Mononuclear cell (primary cell): Measurements from ENCODE around the gene TPM1. TPM values are rescaled to one million over a fixed set of nuclear protein-coding genes. Genes with fewer than 3 reads are reported as not detected.

Experiments
- H3K27me3 ChIP-seq: 2 replicates; pipeline ENCODE4 v1.6.0; 2011; ENCODE audit warnings: low read length, control low read depth; ENCODE audit not compliant: insufficient read depth
- H3K4me1 ChIP-seq: 2 replicates; pipeline ENCODE4 v1.5.1; 2011; ENCODE audit warnings: mild to moderate bottlenecking, low read length, control low read depth; ENCODE audit not compliant: insufficient read depth
- H3K4me3 ChIP-seq: 2 replicates; pipeline ENCODE4 v1.5.1; 2011; ENCODE audit warnings: mild to moderate bottlenecking, low read length, moderate library complexity
- H3K9me3 ChIP-seq: 2 replicates; pipeline ENCODE4 v1.5.1; 2011; ENCODE audit warnings: low read depth, mild to moderate bottlenecking, control low read depth, low read length
- total RNA-seq: library from RNA; depleted of rRNA; stranded (reverse); fragments of >200 nt; gene quantifications from one replicate; pipeline ENCODE4 v1.2.3, GENCODE V29; 2012

The TPM1 gene
- total RNA-seq, 1 donor, result 23.8 TPM

DNA sequence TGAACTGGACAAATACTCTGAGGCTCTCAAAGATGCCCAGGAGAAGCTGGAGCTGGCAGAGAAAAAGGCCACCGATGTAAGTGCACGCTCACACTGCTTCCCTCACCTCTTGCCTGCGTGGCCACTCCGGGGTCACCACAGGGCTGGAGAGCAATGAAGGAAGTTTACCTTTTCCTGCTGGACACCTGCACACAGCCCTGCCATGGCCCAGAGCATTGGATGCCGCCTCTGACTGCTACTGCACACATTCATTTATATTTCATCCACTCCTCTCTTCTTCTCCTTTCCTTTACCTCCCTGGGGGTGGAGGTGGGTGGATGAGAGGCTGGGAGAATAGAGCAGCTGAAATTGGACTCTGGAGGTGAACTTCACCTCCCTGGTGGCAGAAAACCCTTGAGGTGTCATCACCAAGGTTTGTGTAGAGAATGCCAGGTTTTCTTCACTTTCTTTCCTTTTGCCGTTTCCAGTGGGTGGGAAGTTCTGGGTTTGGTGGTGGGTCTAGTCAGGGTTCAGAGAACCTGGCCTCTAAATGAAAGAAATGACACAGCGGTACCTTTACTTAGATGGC is 1.6 kb downstream of the TPM1 start:
- Histone ChIP-seq H3K9me3 (no peaks in the 10 kb centered on the region), H3K4me3 (no peak overlapping the region), H3K27me3 (peaks cover 77% of the 10 kb centered on the region), H3K4me1 (peaks cover 28% of the 10 kb centered on the region)

DNA sequence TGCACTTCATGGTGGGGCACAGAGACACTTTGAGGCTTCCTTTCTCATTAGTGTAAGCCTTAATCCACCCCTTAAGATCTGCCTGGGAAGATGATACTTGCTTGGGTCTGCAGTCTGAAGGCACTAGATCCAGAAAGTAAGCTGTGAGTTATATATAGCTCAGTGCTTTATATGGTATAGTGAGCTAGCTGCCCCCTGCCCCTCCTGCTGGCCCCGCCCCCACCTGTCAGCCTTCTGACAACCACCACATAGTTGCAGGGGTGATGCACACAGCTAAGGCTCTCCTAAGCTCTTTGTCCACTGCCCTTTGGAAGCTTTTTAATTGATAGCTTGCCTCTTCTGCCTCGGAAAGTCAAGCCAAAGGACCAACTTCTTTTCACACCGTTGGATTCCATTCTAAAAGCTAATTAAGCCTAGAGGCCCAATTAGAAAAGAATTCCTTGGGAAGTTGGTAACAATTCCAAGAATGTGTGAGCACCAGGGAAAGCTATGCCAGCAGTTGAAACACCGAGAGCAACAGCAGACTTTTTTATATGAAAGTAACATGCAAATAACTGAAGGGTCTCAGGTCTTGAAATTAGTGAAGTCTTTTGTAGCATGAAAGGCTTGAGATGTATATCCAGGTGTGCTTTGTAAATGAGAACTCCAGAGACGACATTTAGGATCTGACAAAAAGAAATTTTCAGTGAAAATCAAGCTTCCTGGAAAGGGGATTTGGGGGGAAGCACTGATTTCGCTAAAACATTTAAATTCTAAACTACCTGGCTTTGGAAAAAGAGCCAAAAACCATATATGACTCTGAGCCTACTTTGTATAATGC is 2.3 kb downstream of the TPM1 start:
- H3K9me3 ChIP-seq, result no peaks in the 10 kb centered on the region
- no peak overlapping the region for H3K4me3 ChIP-seq
- peaks cover 72% of the 10 kb centered on the region for H3K27me3 ChIP-seq
- H3K4me1 ChIP-seq, result peaks cover 35% of the 10 kb centered on the region

DNA sequence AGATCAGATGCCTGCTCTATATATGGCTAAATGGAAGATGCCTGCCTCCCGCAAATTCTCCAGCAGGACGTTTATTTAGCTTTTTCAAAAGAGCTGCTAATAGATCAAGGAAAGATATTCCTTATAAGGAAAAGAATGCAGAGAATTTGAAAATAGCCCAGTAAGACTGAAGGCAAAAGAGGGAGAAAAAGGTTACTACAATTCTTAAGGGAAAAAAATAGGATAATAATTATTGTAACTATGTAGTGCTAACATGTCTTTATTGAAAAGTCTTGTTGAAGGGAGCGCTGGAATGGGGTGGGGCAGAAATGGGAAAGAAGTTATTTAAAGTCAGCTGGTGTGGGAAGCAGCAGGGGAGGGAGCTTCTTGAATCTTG is 2.9 kb downstream of the TPM1 start:
- no peak overlapping the region for H3K4me3 ChIP-seq
- no peaks in the 10 kb centered on the region for H3K9me3 ChIP-seq
- H3K4me1 ChIP-seq, result peaks cover 36% of the 10 kb centered on the region
- H3K27me3 ChIP-seq, result peaks cover 66% of the 10 kb centered on the region

DNA sequence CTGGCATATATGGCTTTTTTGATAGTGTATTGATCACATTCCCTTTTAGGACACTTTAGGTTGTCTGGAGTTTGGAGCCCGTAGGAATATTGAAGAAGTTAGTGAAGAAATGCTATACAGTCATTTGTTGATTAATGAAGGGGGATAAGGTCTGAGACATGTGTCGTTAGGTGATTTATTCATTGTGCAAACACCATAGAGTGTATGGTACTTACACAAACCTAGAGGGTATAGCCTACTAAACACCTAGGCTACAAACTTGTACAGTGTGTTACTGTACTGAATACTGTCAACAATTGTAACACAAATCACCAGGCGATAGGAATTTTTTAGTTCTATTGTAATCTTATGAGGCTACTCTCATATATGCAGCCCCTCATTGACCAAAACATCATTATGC is 3.3 kb downstream of the TPM1 start:
- Histone ChIP-seq H3K4me3 (no peak overlapping the region), H3K27me3 (peaks cover 62% of the 10 kb centered on the region), H3K9me3 (no peaks in the 10 kb centered on the region), H3K4me1 (peaks cover 36% of the 10 kb centered on the region)

DNA sequence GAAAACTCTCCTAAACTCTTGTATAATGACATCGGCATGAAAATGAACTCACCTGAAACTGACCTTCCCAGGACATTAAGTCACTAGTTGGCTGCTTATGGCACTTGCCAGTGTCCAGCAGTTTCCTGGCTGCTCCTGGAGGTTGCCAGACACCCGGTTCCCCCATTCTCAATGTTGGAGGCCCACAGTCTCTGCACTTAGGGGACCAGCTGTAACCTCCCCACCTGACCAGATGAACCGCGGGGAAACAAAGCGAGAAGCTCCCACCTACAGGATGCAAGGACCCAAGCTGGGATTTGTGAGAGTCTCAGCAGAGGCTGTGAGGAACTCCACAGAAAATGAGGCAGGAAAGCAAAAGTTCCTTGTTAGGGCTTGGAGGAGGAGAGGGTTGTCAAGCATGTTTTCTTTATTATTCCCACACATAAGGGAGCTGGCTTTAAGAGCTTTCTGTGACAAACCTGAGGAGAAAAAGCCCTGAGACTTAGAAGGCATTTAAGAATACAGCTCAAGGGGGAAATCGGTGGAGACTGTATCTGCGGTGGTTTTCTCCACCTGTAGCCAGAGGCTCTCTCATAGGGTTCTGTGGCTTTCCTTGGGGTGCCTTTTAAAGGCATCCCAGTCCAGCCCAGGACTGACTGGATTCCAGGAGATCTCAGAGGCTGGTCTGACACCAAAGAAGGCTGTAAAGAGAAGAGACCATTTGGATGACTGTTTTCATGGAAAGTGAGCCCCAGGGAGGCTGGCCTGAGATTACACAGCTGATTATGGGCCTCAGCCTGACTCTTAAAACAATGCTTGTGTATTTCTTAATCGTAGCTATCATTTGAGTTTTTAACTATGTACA is 4.6 kb downstream of the TPM1 start:
- peaks cover 36% of the 10 kb centered on the region for H3K4me1 ChIP-seq
- no peak overlapping the region for H3K4me3 ChIP-seq
- H3K9me3 ChIP-seq, result no peaks in the 10 kb centered on the region
- H3K27me3 ChIP-seq, result peaks cover 50% of the 10 kb centered on the region

DNA sequence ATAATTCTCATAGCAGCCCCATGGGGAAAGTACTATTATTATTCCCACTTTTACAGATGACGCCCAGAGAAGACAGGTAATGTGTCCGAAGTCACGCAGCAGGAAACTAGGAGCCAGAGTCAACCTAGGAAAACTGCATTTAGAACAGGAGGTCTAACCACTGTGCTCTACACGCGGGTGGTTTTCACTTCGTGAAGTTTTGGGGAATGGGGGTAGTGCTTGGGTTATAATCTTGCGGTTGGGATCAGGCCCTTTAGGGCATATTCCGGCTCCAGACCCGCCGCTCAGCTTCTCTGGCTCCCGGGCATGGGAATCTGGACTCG is 5.2 kb downstream of the TPM1 start:
- H3K9me3 ChIP-seq, result no peaks in the 10 kb centered on the region
- peak overlapping the region; percentile 77 for H3K4me3 ChIP-seq
- H3K27me3 ChIP-seq, result peaks cover 47% of the 10 kb centered on the region
- H3K4me1 ChIP-seq, result peaks cover 33% of the 10 kb centered on the region

DNA sequence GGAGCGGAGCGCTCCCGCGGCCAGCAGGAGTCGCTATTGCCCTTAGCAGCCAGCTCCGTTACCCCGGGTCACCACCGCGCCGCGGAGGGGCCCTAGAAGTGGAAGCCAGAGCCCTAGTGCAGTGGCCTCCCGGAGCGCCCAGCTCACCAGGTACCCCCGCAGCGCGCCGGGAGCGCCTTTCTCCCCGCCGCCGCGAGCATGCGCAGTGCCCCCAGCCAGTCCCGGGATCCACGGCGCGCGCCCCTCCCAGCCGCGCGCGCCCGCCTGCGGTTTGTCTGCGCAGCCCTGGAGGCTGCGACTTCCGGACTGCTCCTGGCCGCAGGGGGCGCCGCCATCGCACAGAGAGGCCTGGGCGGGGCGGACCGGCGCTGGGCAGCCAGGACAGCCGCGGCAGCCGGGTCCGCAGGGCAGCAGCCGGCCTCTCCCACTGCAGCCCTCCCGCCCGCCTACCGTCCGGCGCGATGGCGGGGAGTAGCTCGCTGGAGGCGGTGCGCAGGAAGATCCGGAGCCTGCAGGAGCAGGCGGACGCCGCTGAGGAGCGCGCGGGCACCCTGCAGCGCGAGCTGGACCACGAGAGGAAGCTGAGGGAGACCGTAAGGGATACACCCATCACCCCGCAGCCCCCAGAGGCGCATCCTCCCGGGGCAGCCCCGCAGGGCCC is 5.7 kb downstream of the TPM1 start:
- Histone ChIP-seq H3K27me3 (peaks cover 42% of the 10 kb centered on the region), H3K9me3 (no peaks in the 10 kb centered on the region), H3K4me1 (peaks cover 28% of the 10 kb centered on the region), H3K4me3 (peak overlapping the region; percentile 77)

DNA sequence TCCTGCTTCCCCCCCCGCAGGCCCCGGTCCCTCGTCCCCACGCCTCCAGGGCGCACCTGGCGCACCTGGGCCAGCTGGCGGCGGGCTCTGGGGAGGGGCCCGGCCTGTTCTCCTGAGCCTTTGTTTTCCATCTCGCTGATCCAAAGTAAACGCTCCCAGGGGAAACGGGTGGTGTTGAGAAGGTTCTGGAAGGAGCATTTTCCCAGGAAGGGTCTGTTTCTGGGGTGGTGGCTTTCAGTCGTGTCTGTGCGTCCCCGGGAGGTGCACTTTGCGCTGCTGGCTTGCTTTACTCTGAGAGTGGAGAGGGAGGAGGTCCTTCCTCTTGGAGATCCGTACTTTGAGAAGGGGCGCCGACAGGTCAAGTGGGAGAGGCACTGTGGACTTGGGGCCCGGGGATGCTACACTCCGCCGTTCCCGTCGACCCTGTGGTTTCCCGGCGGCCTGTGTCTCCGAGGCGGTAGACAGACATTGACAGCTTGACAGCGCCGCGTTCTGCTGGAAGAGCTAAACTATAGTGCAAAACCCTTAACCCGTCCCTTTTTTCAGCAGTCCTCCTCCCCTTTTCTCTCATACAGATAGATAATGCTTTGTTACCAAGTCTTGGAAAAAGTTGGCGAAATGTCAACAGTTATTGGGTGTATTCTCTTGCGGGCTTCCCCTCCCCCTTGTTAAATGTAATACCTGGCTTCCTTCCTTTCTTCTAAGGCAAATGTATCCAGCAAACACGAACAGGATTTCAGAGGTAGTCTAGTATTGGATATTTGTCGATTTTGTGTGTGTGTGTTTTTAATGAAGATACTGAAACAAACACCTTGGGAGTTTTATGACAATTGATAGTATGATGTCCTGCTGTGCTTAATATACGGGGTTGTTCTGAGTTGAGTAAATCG is 6.5 kb downstream of the TPM1 start:
- H3K4me3 ChIP-seq, result peak overlapping the region; percentile 77
- H3K27me3 ChIP-seq, result peaks cover 34% of the 10 kb centered on the region
- peaks cover 21% of the 10 kb centered on the region for H3K4me1 ChIP-seq
- no peaks in the 10 kb centered on the region for H3K9me3 ChIP-seq

DNA sequence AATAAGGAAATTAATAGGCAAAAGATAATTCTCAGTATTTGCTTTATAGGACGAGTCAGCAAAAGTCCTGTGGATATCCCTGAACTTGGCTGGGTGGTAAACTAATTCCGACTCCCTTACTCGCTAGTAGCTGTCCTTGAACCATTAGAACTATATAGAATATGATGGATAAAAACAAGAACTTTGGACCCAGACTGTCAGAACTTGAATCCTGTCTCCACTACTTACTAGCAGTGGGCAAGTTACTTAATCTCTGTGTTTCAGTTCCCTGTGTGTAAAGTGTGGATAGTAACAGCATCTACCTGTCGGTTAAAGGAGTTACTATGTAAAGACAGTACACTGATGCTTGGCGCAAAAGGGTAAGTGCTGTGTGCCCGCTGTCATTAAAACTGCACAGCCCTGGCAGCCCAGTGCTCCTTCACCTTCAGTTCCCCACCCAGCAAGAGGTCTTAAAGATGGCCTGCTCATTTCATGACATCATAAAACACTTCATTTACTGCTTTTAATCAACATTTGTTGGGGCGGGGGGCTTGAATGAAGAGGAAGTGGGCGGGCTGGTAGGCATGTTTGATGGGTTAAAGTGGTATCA is 7.3 kb downstream of the TPM1 start:
- peaks cover 18% of the 10 kb centered on the region for H3K4me1 ChIP-seq
- no peaks in the 10 kb centered on the region for H3K9me3 ChIP-seq
- H3K27me3 ChIP-seq, result peaks cover 26% of the 10 kb centered on the region
- no peak overlapping the region for H3K4me3 ChIP-seq

DNA sequence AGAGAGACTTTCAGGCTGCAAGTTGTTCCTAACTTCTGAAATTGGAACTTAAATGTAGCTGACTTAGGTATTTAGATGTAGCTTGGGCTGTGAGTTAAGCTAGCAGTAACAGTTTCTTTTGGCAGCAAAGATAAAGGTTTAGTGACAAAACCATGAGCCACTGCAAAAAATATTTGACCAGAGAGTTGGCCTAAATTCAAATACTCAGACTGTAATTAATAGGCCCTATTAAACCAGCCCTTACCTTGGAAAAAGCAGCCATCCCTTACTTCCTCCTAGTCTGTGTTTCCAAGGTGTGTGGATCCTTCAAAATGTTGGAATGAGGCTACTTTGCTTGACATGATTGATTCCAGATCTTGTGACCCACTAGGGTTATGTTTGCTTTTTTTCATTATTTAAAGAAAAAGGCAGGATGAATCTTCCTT is 8.2 kb downstream of the TPM1 start:
- H3K4me3 ChIP-seq, result no peak overlapping the region

DNA sequence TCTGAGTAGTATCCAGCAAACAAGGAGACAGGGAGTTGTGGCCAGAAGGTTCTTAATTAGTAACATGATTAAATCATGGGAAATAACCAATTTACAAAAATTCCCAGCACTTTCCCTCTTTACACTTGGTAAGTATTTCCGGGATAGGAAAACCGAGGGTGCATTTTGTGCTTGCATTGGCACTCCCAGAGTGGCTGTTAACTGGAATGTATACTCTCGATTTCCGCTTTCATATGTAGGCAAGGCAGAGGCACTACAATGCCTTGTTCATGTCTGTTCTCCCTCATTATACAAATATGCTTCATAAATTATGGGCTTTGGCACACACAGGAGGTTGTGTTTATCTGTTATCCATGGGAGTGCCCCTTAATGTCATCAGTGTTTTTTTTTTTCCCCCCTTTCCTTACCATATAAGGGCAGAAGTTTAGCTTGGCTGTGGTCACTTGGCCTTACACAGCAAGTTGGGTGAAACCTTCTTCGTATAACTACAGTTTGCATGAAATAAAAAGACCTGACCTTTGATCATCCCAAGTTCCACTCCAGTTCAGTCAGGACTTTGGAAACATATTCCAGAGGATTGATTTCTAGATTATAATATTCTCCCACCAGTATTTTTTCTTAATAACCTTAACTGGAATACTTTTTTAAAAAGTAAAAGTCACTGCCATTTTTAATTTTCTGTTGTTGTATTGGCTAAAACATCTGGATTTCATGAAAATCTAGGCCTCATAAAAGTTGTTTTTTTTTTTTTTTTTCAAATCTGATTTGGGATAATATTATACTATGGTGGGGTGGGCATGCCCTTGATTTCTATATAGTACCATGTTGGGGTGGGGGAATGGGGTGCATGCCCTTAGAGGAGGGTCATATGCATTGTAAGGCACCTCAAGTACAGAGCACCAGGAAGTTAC is 8.9 kb downstream of the TPM1 start:
- Histone ChIP-seq H3K9me3 (no peaks in the 10 kb centered on the region), H3K4me3 (no peak overlapping the region), H3K4me1 (peaks cover 18% of the 10 kb centered on the region), H3K27me3 (peaks cover 11% of the 10 kb centered on the region)

More for the DNA sequence above, 8.2 kb downstream of the TPM1 start:
- Histone ChIP-seq H3K27me3 (peaks cover 17% of the 10 kb centered on the region), H3K9me3 (no peaks in the 10 kb centered on the region), H3K4me1 (peaks cover 18% of the 10 kb centered on the region)

DNA sequence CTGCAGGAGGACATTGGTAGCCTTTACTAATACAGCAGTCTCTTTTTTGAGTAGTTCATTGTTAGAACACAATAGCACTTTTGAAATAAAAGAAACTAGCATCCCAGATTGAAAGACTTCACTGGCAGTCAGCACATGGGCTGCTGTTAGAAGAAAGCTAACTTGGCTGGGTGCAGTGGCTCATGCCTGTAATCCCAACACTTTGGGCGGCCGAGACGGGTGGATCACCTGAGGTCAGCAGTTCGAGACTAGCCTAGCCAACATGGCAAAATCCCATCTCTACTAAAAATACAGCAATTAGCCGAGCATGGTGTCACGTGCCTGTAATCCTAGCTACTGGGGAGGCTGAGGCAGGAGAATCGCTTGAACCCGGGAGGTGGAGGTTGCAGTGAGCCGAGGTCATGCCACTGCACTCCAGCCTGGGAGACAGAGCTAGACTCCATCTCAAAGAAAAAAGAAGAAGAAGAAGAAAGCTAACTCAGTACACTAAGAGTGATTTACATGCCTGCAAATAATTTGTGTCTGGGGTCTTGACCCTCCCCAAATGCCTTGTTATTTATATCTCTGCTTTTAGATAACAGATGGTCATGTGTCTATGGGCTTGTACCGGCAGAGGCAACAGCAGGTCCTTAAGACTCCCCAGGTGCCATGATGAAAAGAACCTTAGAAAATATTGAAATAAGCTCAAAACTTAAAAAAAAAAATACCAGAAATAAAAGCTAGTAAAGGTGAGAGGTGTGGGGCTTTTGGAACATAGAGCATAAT is 9.7 kb downstream of the TPM1 start:
- H3K9me3 ChIP-seq, result no peaks in the 10 kb centered on the region
- H3K27me3 ChIP-seq, result peaks cover 2% of the 10 kb centered on the region
- no peak overlapping the region for H3K4me3 ChIP-seq
- peaks cover 18% of the 10 kb centered on the region for H3K4me1 ChIP-seq
